Measurements from ENCODE around the gene ZBTB17. TPM values are rescaled to one million over a fixed set of nuclear protein-coding genes. Genes with fewer than 3 reads are reported as not detected.

Gene ZBTB17
- total and polyA plus RNA-seq, 9 of the 15 experiments (the other 6 are each of a cell fraction or from before 2014, with no cell fraction given) = 1.1 to 53.4 (median 29.6) TPM

DNA sequence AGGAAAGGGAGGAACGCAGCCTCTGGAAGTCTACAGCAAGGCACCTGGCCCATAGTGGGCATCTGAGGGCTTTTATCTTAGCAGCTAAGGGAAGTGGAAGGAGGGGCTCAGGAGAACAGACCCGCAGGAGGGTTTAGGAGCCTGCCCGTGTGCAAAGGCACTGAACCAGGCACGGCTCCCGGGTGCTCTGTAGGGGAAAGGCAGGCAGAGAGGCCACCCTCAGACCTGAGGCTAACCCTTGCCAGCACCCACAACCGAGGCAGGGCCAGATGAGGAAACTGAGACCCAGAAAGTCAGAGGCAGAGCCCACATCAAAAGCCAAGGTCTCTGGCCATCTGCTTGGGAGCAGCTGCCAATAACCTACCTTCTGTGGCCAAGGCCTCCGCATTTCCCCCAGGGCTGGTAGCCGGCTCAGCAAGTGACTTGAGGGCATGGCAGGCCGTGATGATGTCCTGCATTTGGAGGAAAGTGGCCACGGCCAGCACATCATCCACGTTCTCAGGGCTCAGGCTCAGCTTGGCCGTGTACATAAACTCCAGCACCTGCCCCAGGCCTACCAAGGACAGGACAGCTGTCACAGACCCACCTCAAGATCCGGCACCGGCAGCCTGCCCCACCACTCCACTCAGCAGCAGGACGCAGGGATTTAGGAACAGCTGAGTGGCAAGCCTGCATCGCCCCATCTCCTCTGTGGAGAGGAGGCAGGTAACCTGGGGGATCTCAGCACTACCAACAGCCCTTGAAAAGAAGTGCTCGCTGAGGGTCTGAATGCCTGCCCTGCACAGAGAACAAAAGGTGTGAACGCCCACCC is 29.1 kb downstream of the ZBTB17 start:
- Histone ChIP-seq H3K36me3 (ENCODE audit: control insufficient read depth, insufficient read depth, low read length) (peaks cover 78% of the 10 kb centered on the region; the same call in 2 of the 3 replicates), H3K9ac (ENCODE audit: insufficient read depth in 1 of 2, low read depth in 2 of 2, low read length in 2 of 2) (peak overlapping the region in 1 of 2 experiments; percentile 31; a peak in 1 of 4 replicates), H2AFZ (ENCODE audit: low read depth, low read length) (no peak overlapping the region), H3K4me1 (replicated peaks in 1 of 2; ENCODE audit: control insufficient read depth in 2 of 2, insufficient read depth in 2 of 2, low read length in 2 of 2) (peaks cover 38 to 71% of the 10 kb centered on the region in 2 experiments), H3K4me2 (ENCODE audit: insufficient read depth, low read length) (no peak overlapping the region), H3K27ac (ENCODE audit: extremely low read depth, low read depth, low read length) (no peak overlapping the region), H3K4me3 (no peak overlapping the region), H3K79me2 (ENCODE audit: control insufficient read depth, insufficient read depth, low read length) (peaks cover 48% of the 10 kb centered on the region), H3K27me3 (ENCODE audit: control insufficient read depth in 2 of 2, insufficient read depth in 2 of 2, low read length in 2 of 2) (no peaks in the 10 kb centered on the region), H3K9me3 (replicated peaks; ENCODE audit: control insufficient read depth, insufficient read depth, low read depth, low read length) (no peaks in the 10 kb centered on the region), H4K20me1 (replicated peaks; ENCODE audit: control insufficient read depth, insufficient read depth, low read length) (peaks cover 4% of the 10 kb centered on the region; the same call in 1 of the 2 replicates), H3K9me1 (ENCODE audit: control insufficient read depth, insufficient read depth, low read length) (peaks cover 8% of the 10 kb centered on the region)
- no peak for DNase-seq (ENCODE audit: extremely low read depth in 1 of 4, low spot score in 3 of 4)
- 87% methylated on average over 18 of the region's 18 CpGs for WGBS (ENCODE audit: insufficient coverage, low coverage, missing lambda C conversion rate)
- CTCF ChIA-PET (ENCODE audit: low intra/inter-chr PET ratio) = no interaction called here
- intact Hi-C loops (cut with micrococcal nuclease) = no loop called here
- in situ Hi-C loops (cut with MboI) = no loop called here
- no peak for ATAC-seq
- FAIRE-seq = no peak
- POLR2A ChIA-PET = interaction anchor here (1.1 kb wide), 1 partner anchor 115 kb away, joined by 5 read pairs; no protein-coding TSS in a partner anchor
- BruUV-seq (replicated peaks) = no TSS peak
- no peak for TF ChIP-seq STAT5B (CRISPR knock-in tag; IDR thresholded peaks at IDR 0.05)
- no peak for TF ChIP-seq ARID1B (IDR thresholded peaks at IDR 0.05)
- no peak for TF ChIP-seq SAFB2 (IDR thresholded peaks at IDR 0.05; ENCODE audit: borderline replicate concordance, low read depth, low read length, severe bottlenecking)
- TF ChIP-seq TOE1 (IDR thresholded peaks at IDR 0.05; ENCODE audit: borderline replicate concordance) = no peak
- TF ChIP-seq TOE1 (CRISPR knock-in tag; IDR thresholded peaks at IDR 0.05; ENCODE audit: borderline replicate concordance, low read depth) = no peak
- TF ChIP-seq, protein P1, sequence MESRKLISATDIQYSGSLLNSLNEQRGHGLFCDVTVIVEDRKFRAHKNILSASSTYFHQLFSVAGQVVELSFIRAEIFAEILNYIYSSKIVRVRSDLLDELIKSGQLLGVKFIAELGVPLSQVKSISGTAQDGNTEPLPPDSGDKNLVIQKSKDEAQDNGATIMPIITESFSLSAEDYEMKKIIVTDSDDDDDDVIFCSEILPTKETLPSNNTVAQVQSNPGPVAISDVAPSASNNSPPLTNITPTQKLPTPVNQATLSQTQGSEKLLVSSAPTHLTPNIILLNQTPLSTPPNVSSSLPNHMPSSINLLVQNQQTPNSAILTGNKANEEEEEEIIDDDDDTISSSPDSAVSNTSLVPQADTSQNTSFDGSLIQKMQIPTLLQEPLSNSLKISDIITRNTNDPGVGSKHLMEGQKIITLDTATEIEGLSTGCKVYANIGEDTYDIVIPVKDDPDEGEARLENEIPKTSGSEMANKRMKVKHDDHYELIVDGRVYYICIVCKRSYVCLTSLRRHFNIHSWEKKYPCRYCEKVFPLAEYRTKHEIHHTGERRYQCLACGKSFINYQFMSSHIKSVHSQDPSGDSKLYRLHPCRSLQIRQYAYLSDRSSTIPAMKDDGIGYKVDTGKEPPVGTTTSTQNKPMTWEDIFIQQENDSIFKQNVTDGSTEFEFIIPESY (CRISPR knock-in tag; IDR thresholded peaks at IDR 0.05) = no peak
- TF ChIP-seq, protein P2, sequence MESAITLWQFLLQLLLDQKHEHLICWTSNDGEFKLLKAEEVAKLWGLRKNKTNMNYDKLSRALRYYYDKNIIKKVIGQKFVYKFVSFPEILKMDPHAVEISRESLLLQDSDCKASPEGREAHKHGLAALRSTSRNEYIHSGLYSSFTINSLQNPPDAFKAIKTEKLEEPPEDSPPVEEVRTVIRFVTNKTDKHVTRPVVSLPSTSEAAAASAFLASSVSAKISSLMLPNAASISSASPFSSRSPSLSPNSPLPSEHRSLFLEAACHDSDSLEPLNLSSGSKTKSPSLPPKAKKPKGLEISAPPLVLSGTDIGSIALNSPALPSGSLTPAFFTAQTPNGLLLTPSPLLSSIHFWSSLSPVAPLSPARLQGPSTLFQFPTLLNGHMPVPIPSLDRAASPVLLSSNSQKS (CRISPR knock-in tag; IDR thresholded peaks at IDR 0.05) = no peak
- TF ChIP-seq HNRNPK (IDR thresholded peaks at IDR 0.05; ENCODE audit: low read depth, low read length, poor library complexity, severe bottlenecking) = no peak
- no peak for TF ChIP-seq ZNF717 (CRISPR knock-in tag; IDR thresholded peaks at IDR 0.05)
- no peak for TF ChIP-seq C11orf30 (IDR thresholded peaks at IDR 0.05; ENCODE audit: low read depth)
- TF ChIP-seq, protein P3, sequence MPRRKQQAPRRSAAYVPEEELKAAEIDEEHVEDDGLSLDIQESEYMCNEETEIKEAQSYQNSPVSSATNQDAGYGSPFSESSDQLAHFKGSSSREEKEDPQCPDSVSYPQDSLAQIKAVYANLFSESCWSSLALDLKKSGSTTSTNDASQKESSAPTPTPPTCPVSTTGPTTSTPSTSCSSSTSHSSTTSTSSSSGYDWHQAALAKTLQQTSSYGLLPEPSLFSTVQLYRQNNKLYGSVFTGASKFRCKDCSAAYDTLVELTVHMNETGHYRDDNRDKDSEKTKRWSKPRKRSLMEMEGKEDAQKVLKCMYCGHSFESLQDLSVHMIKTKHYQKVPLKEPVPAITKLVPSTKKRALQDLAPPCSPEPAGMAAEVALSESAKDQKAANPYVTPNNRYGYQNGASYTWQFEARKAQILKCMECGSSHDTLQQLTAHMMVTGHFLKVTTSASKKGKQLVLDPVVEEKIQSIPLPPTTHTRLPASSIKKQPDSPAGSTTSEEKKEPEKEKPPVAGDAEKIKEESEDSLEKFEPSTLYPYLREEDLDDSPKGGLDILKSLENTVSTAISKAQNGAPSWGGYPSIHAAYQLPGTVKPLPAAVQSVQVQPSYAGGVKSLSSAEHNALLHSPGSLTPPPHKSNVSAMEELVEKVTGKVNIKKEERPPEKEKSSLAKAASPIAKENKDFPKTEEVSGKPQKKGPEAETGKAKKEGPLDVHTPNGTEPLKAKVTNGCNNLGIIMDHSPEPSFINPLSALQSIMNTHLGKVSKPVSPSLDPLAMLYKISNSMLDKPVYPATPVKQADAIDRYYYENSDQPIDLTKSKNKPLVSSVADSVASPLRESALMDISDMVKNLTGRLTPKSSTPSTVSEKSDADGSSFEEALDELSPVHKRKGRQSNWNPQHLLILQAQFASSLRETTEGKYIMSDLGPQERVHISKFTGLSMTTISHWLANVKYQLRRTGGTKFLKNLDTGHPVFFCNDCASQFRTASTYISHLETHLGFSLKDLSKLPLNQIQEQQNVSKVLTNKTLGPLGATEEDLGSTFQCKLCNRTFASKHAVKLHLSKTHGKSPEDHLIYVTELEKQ (CRISPR knock-in tag; IDR thresholded peaks at IDR 0.05) = no peak
- no peak for TF ChIP-seq ILK (tag; IDR thresholded peaks at IDR 0.05; ENCODE audit: borderline replicate concordance, low read depth)
- no peak for TF ChIP-seq POLR2AphosphoS5 (IDR thresholded peaks at IDR 0.05; ENCODE audit: control insufficient read depth, insufficient read depth, low read depth, low read length)
- no peak for TF ChIP-seq SUPT5H (IDR thresholded peaks at IDR 0.05)
- TF ChIP-seq CHD2 (IDR thresholded peaks at IDR 0.05; ENCODE audit: low read depth, low read length) = no peak
- peak; percentile 11; the same call in 1 of the 2 replicates for TF ChIP-seq STAG1 (CRISPR knock-in tag; IDR thresholded peaks at IDR 0.05; ENCODE audit: borderline replicate concordance)

Data from K562 (cell line).